SK-N-SH treated with all-trans-retinoic acid at 6 μM for 48 hours (cell line): ENCODE results near the gene NSD1.

Experiments
- ATAC-seq: fragments of 200-7000 bp; cut with Tn5 transposase; 3 replicates; pipeline ENCODE4 v1.9.1; 2020; ENCODE audit warnings: mild to moderate bottlenecking, moderate library complexity
- ARNTL ChIP-seq: fragments of 450-650 bp; formaldehyde crosslinking; IDR thresholded peaks from 2 replicates; pipeline ENCODE4 v1.5.0; 2020; ENCODE audit warnings: low read depth, mild to moderate bottlenecking, moderate library complexity, borderline replicate concordance
- CREB5 ChIP-seq: fragments of 250-450 bp; sonication (Bioruptor Pico); IDR thresholded peaks from 2 replicates; pipeline ENCODE4 v1.5.1; 2020; ENCODE audit warnings: low read depth, mild to moderate bottlenecking, moderate library complexity
- CSDC2 ChIP-seq: fragments of 250-450 bp; sonication (Bioruptor Pico); IDR thresholded peaks from 2 replicates; pipeline ENCODE4 v1.5.0; 2020; ENCODE audit warnings: mild to moderate bottlenecking, moderate library complexity
- CSRNP3 ChIP-seq: fragments of 250-450 bp; sonication (Bioruptor Pico); IDR thresholded peaks from 2 replicates; pipeline ENCODE4 v1.5.1; 2021; ENCODE audit warnings: mild to moderate bottlenecking, moderate library complexity
- GLIS3 ChIP-seq: fragments of 250-450 bp; sonication (Bioruptor Pico); IDR thresholded peaks from 2 replicates; pipeline ENCODE4 v1.5.0; 2020; ENCODE audit warnings: mild to moderate bottlenecking, moderate library complexity
- ISL1 ChIP-seq: fragments of 250-450 bp; sonication (Bioruptor Pico); IDR thresholded peaks from 2 replicates; pipeline ENCODE4 v2.1.2; 2022; ENCODE audit warnings: mild to moderate bottlenecking, moderate library complexity
- OSR1 ChIP-seq: fragments of 250-450 bp; sonication (Bioruptor Pico); IDR thresholded peaks from 2 replicates; pipeline ENCODE4 v1.8.0; 2022; ENCODE audit warnings: moderate library complexity, mild to moderate bottlenecking, inconsistent platforms
- POU6F1 ChIP-seq: fragments of 250-450 bp; sonication (Bioruptor Pico); IDR thresholded peaks from 2 replicates; pipeline ENCODE4 v1.8.0; 2021; ENCODE audit warnings: low read depth, mild to moderate bottlenecking, moderate library complexity, borderline replicate concordance
- PPARA ChIP-seq: fragments of 250-450 bp; sonication (Bioruptor Pico); IDR thresholded peaks from 2 replicates; pipeline ENCODE4 v1.5.0; 2020; ENCODE audit warnings: mild to moderate bottlenecking, borderline replicate concordance
- RARB ChIP-seq: fragments of 250-450 bp; sonication (Bioruptor Pico); IDR thresholded peaks from 2 replicates; pipeline ENCODE4 v1.8.0; 2021; ENCODE audit warnings: mild to moderate bottlenecking, moderate library complexity
- TCF4 ChIP-seq: fragments of 250-450 bp; sonication (Bioruptor Pico); IDR thresholded peaks from 2 replicates; pipeline ENCODE4 v1.8.0; 2021; ENCODE audit warnings: mild to moderate bottlenecking, moderate library complexity, borderline replicate concordance
- TOX ChIP-seq: fragments of 250-450 bp; sonication (Bioruptor Pico); IDR thresholded peaks from 2 replicates; pipeline ENCODE4 v1.8.0; 2021; ENCODE audit warnings: mild to moderate bottlenecking, moderate library complexity, borderline replicate concordance
- TSHZ2 ChIP-seq: fragments of 250-450 bp; sonication (Bioruptor Pico); IDR thresholded peaks from 2 replicates; pipeline ENCODE4 v1.5.0; 2020; ENCODE audit warnings: mild to moderate bottlenecking, moderate library complexity
- ZC3H10 ChIP-seq: fragments of 250-450 bp; sonication (Bioruptor Pico); IDR thresholded peaks from 2 replicates; pipeline ENCODE4 v1.5.1; 2021; ENCODE audit warnings: mild to moderate bottlenecking, moderate library complexity
- ZFP30 ChIP-seq: fragments of 450-650 bp; formaldehyde crosslinking; IDR thresholded peaks from 2 replicates; pipeline ENCODE4 v1.5.0; 2022; ENCODE audit warnings: mild to moderate bottlenecking, moderate library complexity
- ZNF565 ChIP-seq: fragments of 450-650 bp; formaldehyde crosslinking; conservative IDR thresholded peaks from 2 replicates; pipeline ENCODE4 v1.5.0; 2020; ENCODE audit warnings: low read depth, mild to moderate bottlenecking, moderate library complexity
- ZNF70 ChIP-seq: fragments of 450-650 bp; formaldehyde crosslinking; IDR thresholded peaks from 2 replicates; pipeline ENCODE4 v1.5.0; 2020; ENCODE audit warnings: mild to moderate bottlenecking, moderate library complexity
- ZNF8 ChIP-seq: fragments of 450-650 bp; formaldehyde crosslinking; IDR thresholded peaks from 2 replicates; pipeline ENCODE4 v1.5.0; 2020; ENCODE audit warnings: mild to moderate bottlenecking, moderate library complexity

The NSD1 gene

GRCh38 chr5:177325868-177326381, 192.4 kb downstream of the NSD1 start:
- no peak for TF ChIP-seq ZC3H10 (CRISPR knock-in tag)
- no peak for TF ChIP-seq CSDC2 (CRISPR knock-in tag)
- no peak for TF ChIP-seq CSRNP3 (CRISPR knock-in tag)
- no peak for TF ChIP-seq ZNF8 (CRISPR knock-in tag)
- no peak for TF ChIP-seq TSHZ2 (CRISPR knock-in tag)
- TF ChIP-seq ISL1 (CRISPR knock-in tag), result 0 out of 2 replicates have a peak, but pooled peaks have one; percentile 14
- TF ChIP-seq CREB5 (CRISPR knock-in tag), result no peak
- no peak for TF ChIP-seq POU6F1 (CRISPR knock-in tag)
- TF ChIP-seq TCF4 (CRISPR knock-in tag), result no peak
- ATAC-seq, result peak; percentile 41

- TF ChIP-seq OSR1 (CRISPR knock-in tag), result no peak
- no peak for TF ChIP-seq ZFP30 (CRISPR knock-in tag)
- no peak for TF ChIP-seq PPARA (CRISPR knock-in tag)
- no peak for ATAC-seq
Measured at GRCh38 chr5:177327539-177328522, 194.3 kb downstream of the NSD1 start.

- ATAC-seq, result no peak
- no peak for TF ChIP-seq ARNTL (CRISPR knock-in tag)
- no peak for TF ChIP-seq TOX (CRISPR knock-in tag)
- no peak for TF ChIP-seq ZNF70 (CRISPR knock-in tag)
- no peak for TF ChIP-seq CREB5 (CRISPR knock-in tag)
- TF ChIP-seq TSHZ2 (CRISPR knock-in tag), result no peak
- TF ChIP-seq POU6F1 (CRISPR knock-in tag), result no peak
- TF ChIP-seq ISL1 (CRISPR knock-in tag), result no peak
- TF ChIP-seq ZNF565 (CRISPR knock-in tag), result no peak
- no peak for TF ChIP-seq TCF4 (CRISPR knock-in tag)
- no peak for TF ChIP-seq PPARA (CRISPR knock-in tag)
- TF ChIP-seq GLIS3 (CRISPR knock-in tag), result no peak
- no peak for TF ChIP-seq ZC3H10 (CRISPR knock-in tag)
- no peak for TF ChIP-seq RARB (CRISPR knock-in tag)
- no peak for TF ChIP-seq ZNF8 (CRISPR knock-in tag)
- TF ChIP-seq CSDC2 (CRISPR knock-in tag), result no peak
Measured at GRCh38 chr5:177328545-177329231, 195.1 kb downstream of the NSD1 start.
